ENCODE results near the gene GPS1.

The GPS1 gene

GRCh38 chr17:82015311-82015971 is 36.3 kb upstream of the GPS1 start:
- no peak for DNase-seq

- DNase-seq = no peak
Measured at GRCh38 chr17:82016061-82016874, 35.4 kb upstream of the GPS1 start.

- no peak for DNase-seq
Measured at GRCh38 chr17:82016875-82017459, 34.7 kb upstream of the GPS1 start.

GRCh38 chr17:82017612-82018151 is 34.0 kb upstream of the GPS1 start:
- no peak for DNase-seq

- no peak for DNase-seq
Measured at GRCh38 chr17:82018152-82018988, 33.3 kb upstream of the GPS1 start.

- DNase-seq = no peak
Measured at GRCh38 chr17:82018989-82019689, 32.6 kb upstream of the GPS1 start.

GRCh38 chr17:82019690-82020571 is 31.8 kb upstream of the GPS1 start:
- DNase-seq = peak; percentile 78

GRCh38 chr17:82020572-82021106 is 31.1 kb upstream of the GPS1 start:
- DNase-seq = no peak

- DNase-seq = peak; percentile 54
Measured at GRCh38 chr17:82021107-82021899, 30.4 kb upstream of the GPS1 start.

GRCh38 chr17:82021900-82022309 is 29.8 kb upstream of the GPS1 start:
- peak; percentile 16 for DNase-seq

- no peak for DNase-seq
Measured at GRCh38 chr17:82022310-82022980, 29.3 kb upstream of the GPS1 start, which contains the start of gene CENPX. TSS of gene CENPX (minus strand) at chr17:82022878. CDS start at chr17:82022861, 17 bp downstream.

- DNase-seq = peak; percentile 100
Measured at GRCh38 chr17:82022981-82023446, 28.7 kb upstream of the GPS1 start, which contains the start of gene LRRC45. TSS of gene LRRC45 (plus strand) at chr17:82023305. CDS start at chr17:82023644, 339 bp downstream.

- DNase-seq = peak; percentile 14
Measured at GRCh38 chr17:82023447-82024241, 28.1 kb upstream of the GPS1 start.

GRCh38 chr17:82024859-82025258 is 26.8 kb upstream of the GPS1 start:
- no peak for DNase-seq

- no peak for DNase-seq
Measured at GRCh38 chr17:82025401-82026107, 26.1 kb upstream of the GPS1 start.

- no peak for DNase-seq
Measured at GRCh38 chr17:82028246-82028645, 23.5 kb upstream of the GPS1 start.

GRCh38 chr17:82028966-82029365 is 22.7 kb upstream of the GPS1 start:
- no peak for DNase-seq

Data from activated CD4-positive, alpha-beta T cell treated with anti-CD3 and anti-CD28 coated beads, Interleukin-2, amount 50 U/mL, for 16 hours (primary cell).